NCI-H1092 treated with DMSO at 0.1 percent for 48 hours (cell line): ENCODE data around the gene OVOL1.

ENCODE experiments used
- DNase-seq: peaks from one replicate; lab custom pipeline; 2025; lab: John Stamatoyannopoulos, UW

Gene OVOL1

GRCh38 chr11:65777821-65778361, 9.0 kb upstream of the OVOL1 start:
- DNase-seq, result no peak

DNA sequence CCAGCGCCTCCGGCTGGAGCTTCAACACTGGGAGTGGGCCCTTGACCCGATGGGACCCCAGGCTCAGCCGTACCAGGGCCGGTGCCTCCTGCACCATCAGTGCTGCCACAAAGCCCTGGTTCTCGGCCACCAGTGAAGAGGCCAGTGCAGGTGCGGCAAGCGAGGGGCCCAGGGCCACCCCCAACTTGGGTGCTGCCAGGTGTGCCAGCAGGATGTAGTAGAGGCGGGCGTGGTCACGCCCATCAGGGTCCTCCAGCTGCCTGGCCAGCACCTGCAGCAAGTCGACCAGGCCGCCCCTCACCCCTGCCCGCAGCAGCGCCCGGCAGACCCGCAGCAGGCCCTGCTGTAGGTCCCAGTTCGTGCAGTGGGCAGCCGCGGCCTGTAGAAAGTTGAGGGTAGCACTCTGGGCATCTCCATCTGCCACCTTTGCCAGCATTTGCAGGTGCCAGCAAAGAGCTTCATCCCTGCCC, 8.4 kb upstream of the OVOL1 start:
- DNase-seq, result no peak

DNA sequence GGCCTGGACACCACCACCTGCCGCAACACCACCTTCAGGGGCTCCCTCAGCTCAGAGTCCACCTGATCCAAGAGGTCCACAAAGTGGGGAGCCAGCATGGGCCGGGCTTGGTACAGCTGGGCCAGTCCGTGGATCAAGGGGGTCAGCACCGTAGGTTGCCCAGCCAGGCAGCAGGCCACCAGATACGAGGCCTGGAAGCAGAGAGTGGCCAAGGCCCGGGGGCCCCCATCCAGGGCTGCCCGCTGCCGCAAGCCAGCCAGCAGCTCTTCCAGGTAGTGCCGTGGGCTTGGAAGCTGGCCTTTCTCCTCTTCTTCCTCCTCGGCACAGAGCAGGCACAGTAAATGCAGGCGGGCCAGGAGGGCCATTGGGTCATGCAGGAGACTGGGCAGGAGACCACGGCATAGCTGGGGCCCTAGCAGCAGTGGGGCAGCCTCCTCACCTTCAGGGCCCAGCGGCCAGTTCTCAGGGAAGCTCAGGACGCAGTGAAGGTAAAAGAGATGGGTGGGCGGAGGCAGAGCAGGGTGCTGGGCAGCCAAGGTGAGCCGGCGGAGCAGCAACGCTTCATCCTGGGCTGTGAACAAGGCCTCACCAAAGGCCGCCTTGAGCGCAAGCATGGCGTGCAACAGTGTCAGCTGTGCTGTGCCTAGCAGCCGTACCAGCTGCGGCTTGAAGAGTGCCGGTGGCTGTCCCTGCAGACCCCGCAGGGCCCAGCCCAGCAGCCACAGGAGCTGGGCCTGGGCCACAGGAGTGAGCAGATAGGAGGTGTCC, 7.8 kb upstream of the OVOL1 start:
- no peak for DNase-seq

DNA sequence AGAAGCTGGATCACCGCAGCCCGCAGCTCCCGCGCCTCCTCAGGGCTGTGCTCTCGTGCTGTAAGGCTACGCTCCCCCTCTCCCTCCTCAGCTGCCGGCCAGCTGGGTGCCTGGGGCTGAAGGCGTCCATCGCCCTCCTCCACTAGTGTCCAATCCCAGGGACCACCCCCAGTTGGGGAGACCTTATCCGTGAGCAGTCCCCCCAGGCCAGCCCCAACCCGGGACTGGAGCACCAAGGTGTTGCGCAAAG, 7.3 kb upstream of the OVOL1 start:
- no peak for DNase-seq

DNA sequence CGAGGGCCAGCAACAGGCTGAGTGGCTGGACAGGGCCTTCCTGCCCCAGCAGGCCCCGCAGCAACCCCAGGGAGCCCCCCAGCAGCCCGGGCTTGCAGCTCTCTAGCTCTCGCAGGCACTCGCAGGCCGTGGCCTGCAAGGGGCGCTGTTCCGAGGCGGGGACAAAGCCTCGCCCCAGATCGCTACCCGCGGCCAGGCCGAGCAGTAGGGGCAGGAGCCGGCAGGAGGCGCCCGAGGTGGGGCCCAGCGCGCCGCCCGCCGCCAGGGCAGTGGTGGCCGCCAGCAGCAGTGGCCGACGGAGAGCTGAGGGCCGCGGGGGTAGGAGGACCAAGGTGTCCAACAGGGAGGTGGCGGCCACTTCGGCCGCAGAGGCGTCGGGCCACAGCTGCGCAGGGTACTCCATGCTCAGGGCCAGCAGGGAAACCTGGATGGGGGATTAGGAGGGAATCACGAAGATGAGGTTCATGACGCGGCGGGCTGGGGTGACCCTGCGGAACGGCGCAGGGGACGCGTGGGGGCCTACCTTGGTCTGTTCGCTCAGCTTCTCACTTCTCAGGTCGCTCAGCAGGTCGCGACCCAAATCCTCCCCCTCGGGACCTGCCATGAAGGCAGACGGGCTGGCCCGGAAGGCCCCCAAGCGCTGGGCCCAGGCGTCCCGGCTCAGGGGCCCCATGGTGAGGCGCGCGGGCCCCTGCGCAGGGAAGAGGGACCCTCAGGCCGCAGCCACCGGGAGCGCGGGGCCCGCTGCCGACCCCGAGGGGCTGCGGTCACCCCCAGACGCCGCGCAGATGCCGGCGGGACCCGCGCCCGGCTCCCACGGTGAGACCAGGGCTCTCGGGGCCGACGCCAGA, 6.7 kb upstream of the OVOL1 start:
- peak; percentile 39 for DNase-seq

DNA sequence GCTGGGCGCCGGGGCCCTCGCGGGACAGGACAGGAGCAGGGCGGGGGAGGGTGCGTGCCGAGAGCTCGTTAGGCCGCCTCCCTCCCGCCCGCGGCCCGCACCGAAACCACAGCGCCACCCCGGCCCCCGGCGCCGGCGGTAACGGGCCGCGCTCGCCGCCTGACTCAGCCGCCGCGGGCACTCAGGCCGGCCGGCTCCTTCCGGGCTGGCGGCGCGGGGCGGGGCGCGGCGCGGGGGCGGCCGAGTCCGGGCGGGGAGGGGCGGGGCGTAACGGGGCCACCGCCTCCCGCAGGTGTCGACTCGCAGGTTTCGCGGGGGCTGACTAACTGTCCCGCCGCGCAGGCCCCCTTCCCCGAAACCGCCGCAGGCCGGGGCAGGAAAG, 6.1 kb upstream of the OVOL1 start, which contains the start of gene AP5B1:
TSS of gene AP5B1 (minus strand) at position 207 of the 382 bp plus-strand sequence. CDS start 385 bp downstream, outside the sequence.
- no peak for DNase-seq

- DNase-seq, result no peak
These were observed 5.5 kb upstream of the OVOL1 start for GRCh38 chr11:65781152-65781961.

- DNase-seq, result no peak
These were observed 4.7 kb upstream of the OVOL1 start for GRCh38 chr11:65781962-65782815.

DNA sequence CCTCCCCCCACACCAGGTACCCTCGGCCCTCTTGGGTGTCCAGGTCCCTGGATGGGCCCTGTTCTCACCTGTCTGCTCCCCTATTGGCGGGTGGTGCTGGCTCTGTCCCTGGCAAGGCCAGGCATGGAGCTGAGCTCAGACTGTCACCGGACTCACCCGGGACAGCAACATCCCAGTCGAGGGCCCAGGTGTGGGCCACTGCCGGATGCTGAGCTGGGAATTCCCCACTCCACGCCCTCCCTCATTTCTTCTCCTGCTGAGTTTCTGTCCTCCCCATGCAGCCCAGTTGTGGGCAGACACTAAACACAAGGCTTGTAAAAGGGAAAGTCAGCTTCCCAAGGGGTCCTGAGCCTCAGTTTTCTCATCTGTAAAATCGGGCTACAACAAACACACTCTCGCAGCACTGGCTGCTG, 4.0 kb upstream of the OVOL1 start:
- no peak for DNase-seq

DNA sequence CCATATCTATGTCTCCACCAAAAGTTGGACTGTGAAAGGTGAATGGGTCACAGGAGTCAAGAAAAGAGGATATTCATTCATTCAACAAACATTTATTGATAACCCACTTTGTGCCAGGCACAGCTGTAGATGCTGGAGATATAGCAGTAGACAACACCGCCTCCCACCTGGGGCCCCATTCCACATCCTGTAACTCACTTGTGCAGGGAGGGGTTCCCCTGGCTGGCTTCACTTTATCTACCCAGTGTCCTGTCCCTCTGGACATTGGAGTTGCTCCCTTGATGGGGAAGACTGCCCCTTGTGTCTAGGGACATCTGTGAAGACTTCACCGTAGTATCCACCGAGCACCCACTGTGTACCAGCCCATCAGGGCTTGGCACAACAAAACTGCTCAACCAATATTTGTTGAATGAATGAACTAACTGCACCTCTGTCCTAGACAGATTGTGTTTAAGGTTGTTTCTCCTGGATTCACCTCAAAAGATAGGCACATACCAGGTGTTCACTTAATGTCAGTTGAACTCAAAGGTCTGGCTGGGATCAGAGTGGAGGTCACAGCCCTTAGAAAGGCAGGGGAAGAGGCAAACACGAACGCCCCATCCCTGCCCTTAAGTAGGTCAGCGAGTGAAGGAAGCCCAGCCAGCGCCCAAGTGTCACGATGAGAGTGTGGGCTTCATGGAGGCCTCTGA, 1.4 kb upstream of the OVOL1 start:
- no peak for DNase-seq

DNA sequence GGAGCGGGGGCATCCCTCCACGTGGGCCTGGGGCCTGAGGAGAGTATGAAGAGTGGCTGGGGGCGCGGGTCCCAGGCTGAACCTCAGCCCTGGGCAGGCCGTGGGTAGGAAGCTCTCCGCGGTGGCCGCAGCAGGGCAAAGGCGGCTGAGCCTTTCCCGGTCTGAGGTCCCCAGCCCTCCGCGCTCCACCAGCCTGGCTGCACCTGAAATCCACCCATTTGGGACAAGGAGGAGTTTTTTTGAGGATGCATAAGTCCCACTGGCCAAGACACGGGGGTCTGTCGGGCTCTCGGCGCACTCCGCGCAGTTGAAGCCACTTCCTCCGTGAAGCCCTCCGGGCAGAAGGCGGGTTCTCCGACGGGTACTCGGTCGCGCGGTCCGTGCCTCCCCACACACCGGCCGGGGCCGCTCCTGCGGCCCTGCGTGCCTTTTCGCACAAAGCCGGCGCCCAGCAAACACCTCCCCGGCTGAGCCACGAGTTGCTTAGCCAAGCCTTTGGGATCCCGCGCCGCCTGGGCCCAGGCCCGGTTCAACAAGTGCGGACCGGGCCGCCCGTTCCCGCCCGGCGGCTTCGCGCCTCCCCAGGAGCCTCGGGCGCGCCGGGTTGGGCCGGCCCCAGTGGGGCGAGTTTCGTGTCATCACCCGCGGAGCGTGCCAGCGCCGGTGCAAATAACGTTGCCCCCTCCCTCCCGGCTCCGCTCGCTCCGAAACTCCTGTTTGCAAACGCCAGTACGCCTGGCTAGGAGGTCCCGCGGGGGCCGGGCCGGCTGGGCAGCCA, 666 bp upstream of the OVOL1 start:
- no peak for DNase-seq

- no peak for DNase-seq
These were observed 1.1 kb downstream of the OVOL1 start for GRCh38 chr11:65787649-65788622.

DNA sequence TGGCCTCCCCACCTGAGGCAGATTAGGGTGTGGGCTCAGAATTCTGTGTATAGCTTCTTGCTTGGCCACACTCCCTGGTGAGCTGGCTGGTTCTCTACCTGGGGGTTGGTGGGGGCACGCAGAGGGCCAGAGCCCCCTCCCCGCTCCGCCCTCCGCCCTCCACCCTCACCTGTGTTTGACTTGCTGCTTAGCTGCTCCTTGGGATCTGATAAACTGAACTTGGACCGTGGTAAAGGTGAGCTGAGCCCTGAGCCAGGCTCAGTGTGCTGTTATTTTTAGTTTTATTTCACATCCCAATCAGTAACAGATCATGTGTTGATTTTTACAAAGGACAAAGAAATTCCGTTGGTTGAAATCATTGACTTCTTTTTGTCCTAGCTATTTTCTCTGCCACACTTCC, 2.0 kb downstream of the OVOL1 start:
- no peak for DNase-seq

GRCh38 chr11:65789230-65790103, 2.6 kb downstream of the OVOL1 start:
- DNase-seq, result no peak

GRCh38 chr11:65790104-65790901, 3.4 kb downstream of the OVOL1 start:
- DNase-seq, result no peak

DNA sequence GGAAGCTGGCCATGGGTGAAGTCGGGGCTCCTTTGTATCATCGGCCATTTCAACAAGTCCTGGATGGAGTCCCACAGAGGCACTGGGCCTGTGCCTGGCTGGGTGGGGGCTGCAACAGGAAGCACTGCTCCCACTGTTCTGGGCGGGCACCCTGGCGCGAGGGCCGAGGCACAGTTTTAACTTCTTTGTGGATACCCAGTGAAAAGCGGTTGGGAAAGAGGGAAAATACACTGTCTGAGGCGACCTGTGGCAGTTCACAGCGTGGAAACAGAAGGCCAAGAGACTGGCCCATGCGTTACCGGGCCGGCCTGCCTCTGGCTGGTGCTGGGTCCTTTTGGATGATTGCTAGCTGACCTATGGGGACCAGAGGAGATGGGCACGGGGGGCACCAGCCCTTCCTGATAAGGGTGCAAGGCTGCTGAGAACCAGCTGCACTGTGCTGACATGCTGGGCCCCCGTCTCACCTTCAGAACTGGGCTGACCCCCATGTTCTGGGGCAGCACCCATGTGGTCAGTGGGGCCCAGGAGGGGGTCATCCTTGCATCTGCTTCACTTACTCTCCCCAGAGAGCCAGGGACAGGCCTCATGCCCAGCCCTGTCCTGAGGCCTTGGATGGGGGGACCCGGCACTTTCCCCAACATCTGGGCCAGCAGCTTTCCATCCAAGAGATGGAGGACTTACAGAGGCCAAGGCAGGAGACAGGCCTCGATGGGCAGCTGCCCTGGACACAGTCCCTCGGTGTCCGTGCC, 4.2 kb downstream of the OVOL1 start:
- DNase-seq, result no peak
